ENCODE data around the gene ZBTB12. TPM values are rescaled to one million over a fixed set of nuclear protein-coding genes. Genes with fewer than 3 reads are reported as not detected.

The ZBTB12 gene
- total and polyA plus RNA-seq, 4 donors = 2.8 to 7.3 (median 5.2) TPM

DNA sequence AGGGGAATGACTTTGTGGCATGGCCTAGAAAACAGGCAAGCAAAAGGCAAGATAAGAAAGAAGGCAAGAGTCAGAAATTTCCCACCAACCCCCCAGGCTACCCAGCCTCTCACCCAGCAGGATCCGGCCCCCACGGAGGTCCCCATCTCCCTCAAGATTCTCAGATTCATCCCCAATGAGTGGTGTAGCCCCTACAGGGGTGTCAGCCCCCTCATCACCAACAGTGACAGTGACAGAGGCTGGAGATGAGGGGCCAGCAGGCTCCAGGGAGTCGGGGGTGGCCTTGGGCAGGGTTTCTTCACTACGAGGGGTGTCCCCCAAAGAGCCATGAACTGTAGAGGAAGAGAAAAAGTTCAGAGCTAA lies 5.4 kb downstream of the ZBTB12 start:
- no peaks in the 10 kb centered on the region for H3K27me3 ChIP-seq (ENCODE audit: control insufficient read depth in 3 of 3, insufficient read depth in 3 of 3, low read length in 2 of 3)
- no peak overlapping the region for H3K4me3 ChIP-seq
- H3K4me1 ChIP-seq (ENCODE audit: control insufficient read depth in 5 of 5, insufficient read depth in 5 of 5, low read length in 5 of 5) = peaks cover 0 to 34% (median 6%) of the 10 kb centered on the region in 5 donors
- DNase-seq = no peak
- ATAC-seq (ENCODE audit: insufficient read depth, low FRiP score) = no peak
- peak overlapping the region in 1 of 2 donors; percentile 19 for H3K9ac ChIP-seq (ENCODE audit: insufficient read depth in 1 of 2, low read length in 2 of 2)
- peaks cover 3 to 20% (median 18%) of the 10 kb centered on the region in 4 donors for H3K36me3 ChIP-seq (ENCODE audit: control insufficient read depth in 4 of 4, insufficient read depth in 4 of 4, low read length in 4 of 4)
- WGBS, 2 donors = 41 to 52% methylated on average over 4 of the region's 4 CpGs
- TF ChIP-seq, protein P1, sequence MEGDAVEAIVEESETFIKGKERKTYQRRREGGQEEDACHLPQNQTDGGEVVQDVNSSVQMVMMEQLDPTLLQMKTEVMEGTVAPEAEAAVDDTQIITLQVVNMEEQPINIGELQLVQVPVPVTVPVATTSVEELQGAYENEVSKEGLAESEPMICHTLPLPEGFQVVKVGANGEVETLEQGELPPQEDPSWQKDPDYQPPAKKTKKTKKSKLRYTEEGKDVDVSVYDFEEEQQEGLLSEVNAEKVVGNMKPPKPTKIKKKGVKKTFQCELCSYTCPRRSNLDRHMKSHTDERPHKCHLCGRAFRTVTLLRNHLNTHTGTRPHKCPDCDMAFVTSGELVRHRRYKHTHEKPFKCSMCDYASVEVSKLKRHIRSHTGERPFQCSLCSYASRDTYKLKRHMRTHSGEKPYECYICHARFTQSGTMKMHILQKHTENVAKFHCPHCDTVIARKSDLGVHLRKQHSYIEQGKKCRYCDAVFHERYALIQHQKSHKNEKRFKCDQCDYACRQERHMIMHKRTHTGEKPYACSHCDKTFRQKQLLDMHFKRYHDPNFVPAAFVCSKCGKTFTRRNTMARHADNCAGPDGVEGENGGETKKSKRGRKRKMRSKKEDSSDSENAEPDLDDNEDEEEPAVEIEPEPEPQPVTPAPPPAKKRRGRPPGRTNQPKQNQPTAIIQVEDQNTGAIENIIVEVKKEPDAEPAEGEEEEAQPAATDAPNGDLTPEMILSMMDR (IDR thresholded peaks at IDR 0.05; ENCODE audit: control extremely low read depth, extremely low read depth) = no peak
- H3K9me3 ChIP-seq (ENCODE audit: control insufficient read depth in 4 of 4, insufficient read depth in 3 of 4, low read length in 3 of 4) = no peaks in the 10 kb centered on the region
- H3K27ac ChIP-seq (ENCODE audit: low read depth in 1 of 2, low read length in 1 of 2) = peak overlapping the region; percentile 67 to 72

DNA sequence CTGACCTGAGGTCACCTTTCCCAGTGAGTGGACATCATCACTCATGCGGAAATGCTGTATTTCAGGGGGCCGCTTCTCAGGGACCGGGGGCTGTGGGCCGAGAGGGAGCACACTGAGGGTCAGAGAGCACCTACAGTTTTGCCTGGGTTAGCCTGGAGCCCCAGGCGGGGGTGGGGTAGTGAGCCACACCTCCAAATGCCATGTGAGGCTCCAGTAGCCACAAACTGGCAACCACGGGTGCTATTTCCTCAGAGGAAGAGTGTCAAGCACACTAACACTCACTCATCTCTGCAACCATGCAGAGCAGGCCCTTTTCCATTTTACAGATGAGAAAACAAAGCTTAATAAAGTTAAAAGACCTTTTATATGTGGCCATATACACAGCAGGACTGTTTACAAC lies 9.1 kb downstream of the ZBTB12 start:
- peaks cover 0 to 7% (median 0%) of the 10 kb centered on the region in 5 donors for H3K4me1 ChIP-seq (ENCODE audit: control insufficient read depth in 5 of 5, insufficient read depth in 5 of 5, low read length in 5 of 5)
- no peaks in the 10 kb centered on the region for H3K9me3 ChIP-seq (ENCODE audit: control insufficient read depth in 4 of 4, insufficient read depth in 3 of 4, low read length in 3 of 4)
- no peaks in the 10 kb centered on the region for H3K27me3 ChIP-seq (ENCODE audit: control insufficient read depth in 3 of 3, insufficient read depth in 3 of 3, low read length in 2 of 3)
- H3K9ac ChIP-seq (ENCODE audit: insufficient read depth in 1 of 2, low read length in 2 of 2) = no peak overlapping the region
- DNase-seq (no peak), ATAC-seq (ENCODE audit: insufficient read depth, low FRiP score) (no peak)
- TF ChIP-seq, protein P1 (IDR thresholded peaks at IDR 0.05; ENCODE audit: control extremely low read depth, extremely low read depth) = no peak
- H3K4me3 ChIP-seq = no peak overlapping the region
- 76 to 81% methylated on average over 6 of the region's 6 CpGs for WGBS, 2 donors
- no peak overlapping the region for H3K27ac ChIP-seq (ENCODE audit: low read depth in 1 of 2, low read length in 1 of 2)
- H3K36me3 ChIP-seq (ENCODE audit: control insufficient read depth in 4 of 4, insufficient read depth in 4 of 4, low read length in 4 of 4) = peaks cover 3 to 41% (median 35%) of the 10 kb centered on the region in 4 donors

DNA sequence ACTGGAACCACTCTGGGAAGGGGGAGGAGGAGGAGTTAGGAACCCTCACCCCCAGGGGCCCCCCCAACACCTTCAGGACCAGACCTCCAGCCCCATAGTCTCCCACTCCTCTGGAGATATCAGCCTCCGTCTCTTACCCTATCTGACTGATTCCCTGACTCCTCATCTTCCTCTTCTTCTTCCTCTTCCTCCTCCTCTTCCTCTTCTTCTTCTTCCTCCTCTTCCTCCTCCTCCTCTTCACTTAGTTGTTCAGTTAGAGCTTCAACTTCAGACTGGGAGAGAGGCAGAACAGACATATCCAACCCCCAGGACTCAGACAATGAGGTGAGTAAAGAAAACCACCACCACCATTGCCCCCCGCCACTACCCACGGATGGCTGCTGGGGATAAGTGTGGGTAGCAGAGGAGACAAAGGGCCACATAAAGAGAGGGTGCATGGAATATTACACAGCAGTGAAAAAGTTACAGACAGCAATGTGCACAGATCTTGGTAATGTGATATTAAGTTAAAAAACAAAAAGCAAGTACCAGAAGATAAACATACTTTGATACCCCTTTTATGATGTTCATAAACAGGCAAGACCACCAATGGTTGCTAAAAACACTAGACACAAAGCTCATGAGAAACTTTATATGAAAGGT lies 12.4 kb downstream of the ZBTB12 start:
- ATAC-seq (ENCODE audit: insufficient read depth, low FRiP score) (no peak), DNase-seq (no peak)
- Histone ChIP-seq H3K36me3 (ENCODE audit: control insufficient read depth in 4 of 4, insufficient read depth in 4 of 4, low read length in 4 of 4) (peaks cover 6 to 55% (median 43%) of the 10 kb centered on the region in 4 donors), H3K9me3 (ENCODE audit: control insufficient read depth in 4 of 4, insufficient read depth in 3 of 4, low read length in 3 of 4) (no peaks in the 10 kb centered on the region), H3K9ac (ENCODE audit: insufficient read depth in 1 of 2, low read length in 2 of 2) (no peak overlapping the region), H3K4me1 (ENCODE audit: control insufficient read depth in 5 of 5, insufficient read depth in 5 of 5, low read length in 5 of 5) (no peaks in the 10 kb centered on the region), H3K27ac (ENCODE audit: low read depth in 1 of 2, low read length in 1 of 2) (no peak overlapping the region), H3K27me3 (ENCODE audit: control insufficient read depth in 3 of 3, insufficient read depth in 3 of 3, low read length in 2 of 3) (no peaks in the 10 kb centered on the region), H3K4me3 (no peak overlapping the region)
- 83 to 95% methylated on average over 3 of the region's 3 CpGs for WGBS, 2 donors
- TF ChIP-seq, protein P1 (IDR thresholded peaks at IDR 0.05; ENCODE audit: control extremely low read depth, extremely low read depth) = no peak

Data from lung (tissue), 12 donors.